HepG2 (cell line): Measurements from ENCODE around the gene PPP1R12B. TPM values are rescaled to one million over a fixed set of nuclear protein-coding genes. Genes with fewer than 3 reads are reported as not detected.
"Not testable (repeated sequence)": the region's sequence is repeated elsewhere in the genome, so short reads cannot be mapped to it uniquely, and the experiment has no call there.

ENCODE experiments used
- ATAC-seq: fragments of 200-7000 bp; cut with Tn5 transposase; 3 replicates; pipeline ENCODE4 v1.9.1; 2020; ENCODE audit warnings: mild to moderate bottlenecking, moderate library complexity
- BruUV-seq: library from RNA; stranded (reverse); fragments of 400-500 nt; replicated peaks from 2 replicates; lab custom pipeline; 2021; lab: Mats Ljungman, UMichigan
- CTCF ChIA-PET: fragments of 300-600 bp; formaldehyde crosslinking; extraction: SDS; loops from one replicate; lab custom pipeline; 2021; ENCODE audit warnings: low total read pairs, inconsistent platforms, low intra/inter-chr PET ratio; lab: Yijun Ruan, JAX
- POLR2A ChIA-PET: fragments of 350-600 bp; sonication (Branson Sonifier 250); formaldehyde crosslinking; loops from one replicate; lab custom pipeline; 2020; ENCODE audit warnings: antibody characterized with exemption, inconsistent platforms; lab: Yijun Ruan, JAX
- DNase-seq: peaks from one replicate; pipeline ENCODE4 v3.0.0-alpha.2; 2015; ENCODE audit warnings: low spot score
- FAIRE-seq: peaks from 3 replicates; lab custom pipeline; 2011; peaks lifted over from hg19 to GRCh38; lab: Jason Lieb, UNC
- H2AFZ ChIP-seq: one replicate; pipeline ENCODE4 v1.6.1; 2011; ENCODE audit warnings: low read length, inconsistent platforms
- H3K27ac ChIP-seq: fragments of 300-600 bp; 3 replicates; pipeline ENCODE4 v1.8.0; 2011; ENCODE audit warnings: mixed run types, mild to moderate bottlenecking, mixed read lengths, low read length, inconsistent platforms; ENCODE audit not compliant: insufficient read depth; ENCODE audit errors: extremely low read length
- H3K27me3 ChIP-seq, 2 experiments: fragments of 200-600 bp in 1 of 2; 2 replicates in 1 of 2; 3 replicates in 1 of 2; pipeline versions ENCODE4 v1.6.0 to v1.8.0; 2011; ENCODE audit warnings: low read length in 2 of 2, mild to moderate bottlenecking in 2 of 2, moderate library complexity in 2 of 2, inconsistent platforms in 1 of 2; ENCODE audit not compliant: insufficient read depth in 2 of 2, control insufficient read depth in 1 of 2
- H3K36me3 ChIP-seq, 2 experiments: fragments of 200-600 bp in 1 of 2; replicated peaks in 1 of 2; 2 replicates in 1 of 2; 3 replicates in 1 of 2; pipeline versions ENCODE4 v1.5.1 to v1.8.0; 2011; ENCODE audit warnings: low read length in 2 of 2, inconsistent platforms in 1 of 2; ENCODE audit not compliant: insufficient read depth in 2 of 2, control insufficient read depth in 1 of 2
- H3K4me1 ChIP-seq: 2 replicates; pipeline ENCODE4 v1.5.1; 2012; ENCODE audit warnings: low read length, inconsistent platforms; ENCODE audit not compliant: insufficient read depth
- H3K4me2 ChIP-seq: 2 replicates; pipeline ENCODE4 v1.6.0; 2011; ENCODE audit warnings: low read depth, low read length, inconsistent platforms
- H3K4me3 ChIP-seq, 3 experiments: fragments of 200-600 bp in 1 of 3; sonication (generic), shearing (Covaris generic) in 1 of 3; replicated peaks in 1 of 3; 2 replicates each; pipeline ENCODE4 v1.5.1; 2011 to 2016; ENCODE audit warnings: low read length in 3 of 3, inconsistent platforms in 2 of 3, low read depth in 2 of 3, mild to moderate bottlenecking in 2 of 3, control low read depth in 1 of 3, mixed read lengths in 1 of 3; ENCODE audit not compliant: insufficient read depth in 1 of 3
- H3K79me2 ChIP-seq: one replicate; pipeline ENCODE4 v1.6.1; 2011; ENCODE audit warnings: low read length, inconsistent platforms; ENCODE audit not compliant: insufficient read depth
- H3K9ac ChIP-seq: 2 replicates; pipeline ENCODE4 v1.6.0; 2011; ENCODE audit warnings: mild to moderate bottlenecking, low read depth, low read length, inconsistent platforms; ENCODE audit not compliant: insufficient read depth
- H3K9me3 ChIP-seq: 2 replicates; pipeline ENCODE4 v1.5.1; 2012; ENCODE audit warnings: mild to moderate bottlenecking, low read length
- H4K20me1 ChIP-seq: 2 replicates; pipeline ENCODE4 v1.6.0; 2011; ENCODE audit warnings: inconsistent platforms, mild to moderate bottlenecking, low read length, moderate library complexity; ENCODE audit not compliant: insufficient read depth
- ZBTB40 ChIP-seq, 2 experiments: fragments of 450-650 bp in 1 of 2; sonication (generic) in 1 of 2; formaldehyde crosslinking in 1 of 2; IDR thresholded peaks; 2 replicates each; pipeline versions ENCODE4 v1.6.1 to v1.8.0; 2016 to 2022; ENCODE audit warnings: antibody characterized with exemption in 1 of 2, mild to moderate bottlenecking in 1 of 2, missing genetic modification reagents in 1 of 2
- WGBS: methylation state at CpG from one replicate; pipeline ENCODE4 v1.1.6; 2017; ENCODE audit warnings: low lambda C conversion rate; 5-methylcytosine and 5-hydroxymethylcytosine counted together
- in situ Hi-C: cut with HindIII; loops from 2 replicates; pipeline ENCODE4 v1.10.0; 2017; ENCODE audit warnings: low pct_unique_long_range_greater_than_20kb; ENCODE audit not compliant: extremely low pct_ligation_motif_present
- intact Hi-C: fragments of 100-400 bp; cut with micrococcal nuclease; formaldehyde crosslinking; loops from one replicate; pipeline ENCODE4 v1.10.0; 2022; ENCODE audit not compliant: unreplicated experiment
- polyA plus RNA-seq, 8 experiments: library from polyadenylated mRNA; depleted of rRNA in 3 of 8; stranded (reverse) in 7 of 8; unstranded in 1 of 8; fragments of >200 nt; fragmentation: Illumina TruSeq in 4 of 8; extraction: Trizol in 4 of 8; gene quantifications; 2 replicates each; pipeline versions ENCODE4 v1.2.1 to v1.2.3, GENCODE V29; 2011 to 2016; ENCODE audit warnings: low read depth in 4 of 8, missing spikeins in 1 of 8, mixed read lengths in 1 of 8; ENCODE audit not compliant: insufficient read depth in 1 of 8
- total RNA-seq, 5 experiments: library from RNA; depleted of rRNA; stranded (reverse); fragments of >200 nt; fragmentation: Illumina TruSeq; extraction: Trizol; gene quantifications; 2 replicates each; pipeline ENCODE4 v1.2.3, GENCODE V29; 2016; ENCODE audit warnings: low read depth in 1 of 5

The PPP1R12B gene
- total and polyA plus RNA-seq, 2 of the 13 experiments (the other 11 are each of a cell fraction or from before 2014, with no cell fraction given), result 12.0 to 13.6 TPM

DNA sequence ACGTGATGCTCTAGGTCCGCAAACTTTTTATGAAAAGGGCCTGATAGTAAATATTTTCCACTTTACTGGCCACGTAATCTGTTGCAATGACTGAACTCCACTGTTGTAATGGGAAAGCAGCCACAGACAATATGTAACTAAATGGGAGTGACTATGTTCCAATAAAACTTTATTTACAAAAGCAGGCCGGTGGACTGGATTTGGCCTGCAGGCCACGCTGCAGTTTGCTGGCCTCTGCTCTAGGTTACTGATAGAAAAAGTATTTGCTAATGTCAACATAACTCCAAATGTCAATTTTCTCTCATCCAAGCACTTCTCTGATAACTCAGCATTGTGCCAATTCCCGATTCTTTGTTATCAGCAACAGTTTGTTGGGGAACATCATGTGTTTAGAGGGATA is 160.4 kb downstream of the PPP1R12B start:
- H3K4me2 ChIP-seq, H3K27me3 ChIP-seq, CTCF ChIA-PET, POLR2A ChIA-PET, DNase-seq, H3K36me3 ChIP-seq, H3K79me2 ChIP-seq, ATAC-seq, H4K20me1 ChIP-seq, H3K4me1 ChIP-seq, H3K4me3 ChIP-seq, H2AFZ ChIP-seq, H3K9ac ChIP-seq, BruUV-seq, H3K27ac ChIP-seq, FAIRE-seq, H3K9me3 ChIP-seq: not testable (repeated sequence)
- in situ Hi-C loops (loop anchor here (10.0 kb wide), 1 partner anchor 86 kb away; no protein-coding TSS in a partner anchor), intact Hi-C loops (loop anchor here (10.0 kb wide), 1 partner anchor 206 kb away; the partner anchor contains the start of gene SYT2)
- WGBS, result 80% methylated on average over 6 of the region's 6 CpGs
- TF ChIP-seq ZBTB40 (IDR thresholded peaks at IDR 0.05) (peak; percentile 49), ZBTB40 (CRISPR knock-in tag; IDR thresholded peaks at IDR 0.05) (peak; percentile 97)

DNA sequence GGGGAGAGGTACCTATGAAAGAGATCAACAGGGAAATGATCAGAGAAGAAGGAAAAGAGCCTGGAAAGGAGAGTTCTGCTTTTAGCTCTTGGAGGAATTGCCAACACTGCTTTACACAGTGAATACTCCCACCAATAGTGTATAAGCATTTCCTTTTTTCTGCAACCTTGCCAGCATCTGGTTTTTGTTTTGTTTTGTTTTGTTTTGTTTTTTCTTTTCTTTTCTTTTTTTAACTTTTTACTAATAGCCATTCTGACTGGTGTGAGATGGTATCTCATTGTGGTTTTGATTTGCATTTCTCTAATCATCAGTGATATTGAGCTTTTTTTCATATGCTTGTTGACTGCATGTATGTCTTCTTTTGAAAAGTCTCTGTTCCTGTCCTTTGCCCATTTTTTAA is 165.4 kb downstream of the PPP1R12B start:
- ATAC-seq, BruUV-seq, H3K4me1 ChIP-seq, H3K9me3 ChIP-seq, H3K27me3 ChIP-seq, H3K9ac ChIP-seq, intact Hi-C loops, H3K36me3 ChIP-seq, H3K4me3 ChIP-seq, FAIRE-seq, in situ Hi-C loops, H3K4me2 ChIP-seq, CTCF ChIA-PET, H3K79me2 ChIP-seq, H4K20me1 ChIP-seq, POLR2A ChIA-PET, H3K27ac ChIP-seq, H2AFZ ChIP-seq, DNase-seq: not testable (repeated sequence)
